Transverse colon (tissue), 4 donors: Measurements from ENCODE around the gene ZNF791. TPM values are rescaled to one million over a fixed set of nuclear protein-coding genes. Genes with fewer than 3 reads are reported as not detected.
"Not testable (repeated sequence)": the region's sequence is repeated elsewhere in the genome, so short reads cannot be mapped to it uniquely, and the experiment has no call there.

ENCODE experiments used
- DNase-seq: peaks from one replicate; pipeline ENCODE4 v3.0.0-alpha.2; 2019
- H3K27ac ChIP-seq, 4 donors: fragments of 200-600 bp; sonication (generic); 2 replicates each; pipeline ENCODE4 v1.5.1; 2016 to 2018; ENCODE audit warnings: inconsistent platforms in 4 of 4
- H3K27me3 ChIP-seq: fragments of 200-600 bp; sonication (generic); 2 replicates; pipeline ENCODE4 v1.5.1; 2017; ENCODE audit warnings: inconsistent platforms
- H3K36me3 ChIP-seq, 4 donors: fragments of 200-600 bp; sonication (generic); 2 replicates each; pipeline ENCODE4 v1.5.1; 2017 to 2019; ENCODE audit warnings: inconsistent platforms in 4 of 4
- H3K4me1 ChIP-seq, 4 donors: fragments of 200-600 bp; sonication (generic); 2 replicates each; pipeline ENCODE4 v1.5.1; 2017 to 2020; ENCODE audit warnings: inconsistent platforms in 4 of 4
- H3K4me3 ChIP-seq, 4 donors: fragments of 200-600 bp; sonication (generic); 1 replicate in 1 of 4; 2 replicates in 3 of 4; pipeline versions ENCODE4 v1.5.1 to v1.6.1; 2017 to 2019; ENCODE audit warnings: inconsistent platforms in 4 of 4
- H3K9me3 ChIP-seq, 2 donors: fragments of 200-600 bp; sonication (generic); 2 replicates each; pipeline ENCODE4 v1.5.1; 2017 to 2019; ENCODE audit warnings: inconsistent platforms in 2 of 2
- EP300 ChIP-seq: sonication (generic); formaldehyde crosslinking; IDR thresholded peaks from one replicate; pipeline ENCODE4 v1.6.1; 2017; ENCODE audit warnings: antibody characterized with exemption, low read depth
- POLR2A ChIP-seq: fragments of 450-650 bp; IDR thresholded peaks from one replicate; pipeline ENCODE4 v1.6.1; 2016; ENCODE audit warnings: antibody characterized with exemption, mild to moderate bottlenecking, moderate library complexity
- POLR2AphosphoS5 ChIP-seq, 3 donors: sonication (generic); formaldehyde crosslinking; IDR thresholded peaks; one replicate each; pipeline ENCODE4 v1.6.1; 2016; ENCODE audit warnings: antibody characterized with exemption in 3 of 3
- WGBS, 2 donors: methylation state at CpG; one replicate each; pipeline ENCODE4 v1.1.5; 2018; ENCODE audit warnings: low coverage in 1 of 2; 5-methylcytosine and 5-hydroxymethylcytosine counted together
- in situ Hi-C, 4 donors: fragments of 200-750 bp; cut with MboI; loops; one replicate each; pipeline versions ENCODE4 v1.15.0 to v1.15.1; 2017; ENCODE audit warnings: low sequenced_read_pairs in 3 of 4, low pct_ligation_motif_present in 1 of 4, low pct_unique_long_range_greater_than_20kb in 1 of 4
- intact Hi-C: fragments of 100-400 bp; cut with DNase I; formaldehyde crosslinking; loops from one replicate; pipeline ENCODE4 v1.15.1; 2023; ENCODE audit warnings: low total_unique reads
- total RNA-seq, 4 donors: library from RNA; depleted of rRNA; stranded (reverse); fragments of >200 nt; gene quantifications; one replicate each; pipeline ENCODE4 v1.1.0, GENCODE V29; 2016
- TF ChIP-seq, protein P1 (sequence below), 5 experiments: fragments of 200-600 bp in 3 of 5; fragments of 450-650 bp in 2 of 5; sonication (generic) in 3 of 5; IDR thresholded peaks; 1 replicate in 2 of 5; 2 replicates in 3 of 5; pipeline ENCODE4 v1.5.1; 2016 to 2017; ENCODE audit warnings: antibody characterized with exemption in 5 of 5, inconsistent platforms in 3 of 5, mild to moderate bottlenecking in 2 of 5, moderate library complexity in 1 of 5

Gene ZNF791
- total RNA-seq, 4 donors from 2014 or later = 17.5 to 83.0 (median 24.9) TPM

DNA sequence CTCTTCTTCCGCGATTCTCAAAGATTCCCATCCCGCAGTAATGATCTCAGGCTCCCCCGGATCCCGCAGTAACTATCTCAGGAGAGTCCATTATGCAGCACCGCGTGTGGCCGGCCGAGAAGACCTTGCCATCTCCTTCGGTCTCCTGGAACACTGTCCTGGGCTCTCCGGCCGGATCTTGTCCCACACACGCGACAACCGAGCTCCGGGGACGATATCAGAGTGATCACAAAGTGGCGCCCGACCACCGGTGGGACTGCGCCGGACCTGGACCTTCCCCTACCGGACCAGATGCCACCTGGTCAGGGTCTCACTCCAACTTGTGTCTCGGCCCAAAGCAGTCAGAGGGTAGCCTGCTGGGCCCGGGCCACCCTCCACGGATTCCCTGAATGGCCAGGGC is 31.8 kb downstream of the ZNF791 start:
- H3K36me3 ChIP-seq = no peaks in the 10 kb centered on the region
- intact Hi-C loops = no loop called here
- peaks cover 0 to 6% (median 5%) of the 10 kb centered on the region in 4 donors for H3K4me1 ChIP-seq
- no peaks in the 10 kb centered on the region for H3K27me3 ChIP-seq
- H3K4me3 ChIP-seq = no peak overlapping the region
- TF ChIP-seq, protein P1, sequence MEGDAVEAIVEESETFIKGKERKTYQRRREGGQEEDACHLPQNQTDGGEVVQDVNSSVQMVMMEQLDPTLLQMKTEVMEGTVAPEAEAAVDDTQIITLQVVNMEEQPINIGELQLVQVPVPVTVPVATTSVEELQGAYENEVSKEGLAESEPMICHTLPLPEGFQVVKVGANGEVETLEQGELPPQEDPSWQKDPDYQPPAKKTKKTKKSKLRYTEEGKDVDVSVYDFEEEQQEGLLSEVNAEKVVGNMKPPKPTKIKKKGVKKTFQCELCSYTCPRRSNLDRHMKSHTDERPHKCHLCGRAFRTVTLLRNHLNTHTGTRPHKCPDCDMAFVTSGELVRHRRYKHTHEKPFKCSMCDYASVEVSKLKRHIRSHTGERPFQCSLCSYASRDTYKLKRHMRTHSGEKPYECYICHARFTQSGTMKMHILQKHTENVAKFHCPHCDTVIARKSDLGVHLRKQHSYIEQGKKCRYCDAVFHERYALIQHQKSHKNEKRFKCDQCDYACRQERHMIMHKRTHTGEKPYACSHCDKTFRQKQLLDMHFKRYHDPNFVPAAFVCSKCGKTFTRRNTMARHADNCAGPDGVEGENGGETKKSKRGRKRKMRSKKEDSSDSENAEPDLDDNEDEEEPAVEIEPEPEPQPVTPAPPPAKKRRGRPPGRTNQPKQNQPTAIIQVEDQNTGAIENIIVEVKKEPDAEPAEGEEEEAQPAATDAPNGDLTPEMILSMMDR (IDR thresholded peaks at IDR 0.05) = no peak
- no peak for TF ChIP-seq POLR2AphosphoS5 (IDR thresholded peaks at IDR 0.05)
- TF ChIP-seq POLR2A = no peak
- no peak overlapping the region for H3K27ac ChIP-seq
- no peaks in the 10 kb centered on the region for H3K9me3 ChIP-seq
- no peak for DNase-seq
- in situ Hi-C loops = no loop called here
- 97 to 98% methylated on average over 8 to 21 of the region's 26 CpGs for WGBS, 2 donors

GRCh38 chr19:12643716-12644115 is 33.0 kb downstream of the ZNF791 start:
- DNase-seq, in situ Hi-C loops, H3K4me3 ChIP-seq, H3K27ac ChIP-seq, H3K27me3 ChIP-seq, H3K36me3 ChIP-seq, H3K9me3 ChIP-seq, intact Hi-C loops: not testable (repeated sequence)
- peaks cover 3 to 17% (median 15%) of the 10 kb centered on the region in 4 donors for H3K4me1 ChIP-seq
- 98 to 100% methylated on average over 2 to 14 of the region's 14 CpGs for WGBS, 2 donors

DNA sequence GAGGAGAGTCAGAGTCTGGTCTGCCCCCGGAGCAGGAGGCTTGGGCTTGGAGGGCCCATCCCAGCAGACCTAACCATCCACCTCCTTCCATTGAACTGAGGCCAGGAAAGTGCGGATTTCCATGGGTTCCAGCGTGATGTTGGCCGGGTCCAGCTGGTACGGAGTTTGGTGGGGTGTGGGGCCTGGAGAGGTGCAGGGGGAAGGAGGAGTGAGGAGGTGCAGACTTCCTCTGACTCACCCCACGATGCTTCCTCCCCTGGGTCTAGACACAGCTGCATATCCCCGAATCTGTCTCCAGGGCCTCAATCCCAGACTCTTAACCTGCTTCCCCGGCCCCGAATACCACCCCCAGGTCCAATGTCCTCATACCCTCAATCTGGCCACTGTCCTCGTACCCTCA is 35.8 kb downstream of the ZNF791 start:
- Histone ChIP-seq H3K27me3 (no peaks in the 10 kb centered on the region), H3K9me3 (no peaks in the 10 kb centered on the region), H3K4me1 (peaks cover 3 to 11% (median 9%) of the 10 kb centered on the region in 4 donors), H3K4me3 (no peak overlapping the region), H3K36me3 (no peaks in the 10 kb centered on the region), H3K27ac (no peak overlapping the region)
- WGBS, 2 donors = 90% methylated on average over 10 of the region's 10 CpGs; no CpG with 5 or more reads in 1 of the 2 donors
- intact Hi-C loops (no loop called here), in situ Hi-C loops (no loop called here)
- DNase-seq = no peak
- no peak for TF ChIP-seq POLR2A
- no peak for TF ChIP-seq EP300
- no peak for TF ChIP-seq POLR2AphosphoS5 (IDR thresholded peaks at IDR 0.05)
- TF ChIP-seq, protein P1 (IDR thresholded peaks at IDR 0.05) = no peak

- in situ Hi-C loops = no loop called here
- intact Hi-C loops = no loop called here
- no peak overlapping the region for H3K27ac ChIP-seq
- peaks cover 3 to 11% (median 9%) of the 10 kb centered on the region in 4 donors for H3K4me1 ChIP-seq
- 72% methylated on average over 8 of the region's 8 CpGs; no CpG with 5 or more reads in 1 of the 2 donors for WGBS, 2 donors
- H3K9me3 ChIP-seq = no peaks in the 10 kb centered on the region
- H3K36me3 ChIP-seq = no peaks in the 10 kb centered on the region
- no peak for TF ChIP-seq POLR2A
- TF ChIP-seq EP300 = no peak
- no peak for TF ChIP-seq POLR2AphosphoS5 (IDR thresholded peaks at IDR 0.05)
- TF ChIP-seq, protein P1 (IDR thresholded peaks at IDR 0.05) = no peak
- H3K27me3 ChIP-seq = no peaks in the 10 kb centered on the region
- peak overlapping the region in 1 of 4 donors; percentile 36 for H3K4me3 ChIP-seq
- DNase-seq = no peak
Observed at GRCh38 chr19:12647047-12647446, 36.3 kb downstream of the ZNF791 start.

DNA sequence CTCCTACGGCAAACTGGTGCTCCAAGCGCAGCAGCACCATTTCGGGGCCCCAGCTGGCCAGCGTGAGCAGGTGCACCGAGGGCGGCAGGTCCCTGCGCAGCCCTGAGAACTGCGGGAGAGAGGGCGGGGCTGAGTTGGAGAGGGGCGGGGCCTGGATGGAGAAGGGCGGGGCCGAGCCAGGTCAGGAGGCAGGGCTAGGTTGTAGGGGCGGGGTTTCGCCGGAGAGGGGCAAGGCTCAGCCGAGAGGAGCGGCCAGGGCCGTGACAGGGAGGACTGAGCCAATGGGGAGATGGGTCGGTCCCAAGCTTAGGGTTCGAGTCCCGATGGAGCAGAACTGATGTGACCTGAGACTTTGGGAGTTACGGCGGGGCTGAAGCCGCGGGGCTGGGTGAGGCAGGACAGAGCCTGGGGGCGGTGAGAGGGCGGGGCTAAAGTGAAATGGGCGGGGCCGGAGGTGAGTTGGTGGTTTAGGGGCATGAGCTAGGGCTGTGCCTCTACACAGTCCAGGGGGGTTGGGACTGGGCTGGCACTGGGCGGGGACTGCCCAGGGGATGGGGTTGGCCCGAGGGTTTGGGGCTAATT is 36.9 kb downstream of the ZNF791 start:
- TF ChIP-seq POLR2AphosphoS5 (IDR thresholded peaks at IDR 0.05) (no peak), POLR2A (no peak), EP300 (no peak)
- TF ChIP-seq, protein P1 (IDR thresholded peaks at IDR 0.05) = no peak
- no peaks in the 10 kb centered on the region for H3K27me3 ChIP-seq
- H3K36me3 ChIP-seq = no peaks in the 10 kb centered on the region
- H3K4me3 ChIP-seq = peak overlapping the region in 3 of 4 donors; percentile 19 to 36 (median 26)
- intact Hi-C loops = no loop called here
- H3K4me1 ChIP-seq = peaks cover 3 to 11% (median 9%) of the 10 kb centered on the region in 4 donors
- WGBS, 2 donors = 13 to 23% methylated on average over 6 to 31 of the region's 31 CpGs
- DNase-seq = peak; percentile 83
- in situ Hi-C loops = no loop called here
- no peak overlapping the region for H3K27ac ChIP-seq
- no peaks in the 10 kb centered on the region for H3K9me3 ChIP-seq
